ENCODE measurements around the gene OR1C1. TPM values are rescaled to one million over a fixed set of nuclear protein-coding genes. Genes with fewer than 3 reads are reported as not detected.
"Not testable (repeated sequence)": the region's sequence is repeated elsewhere in the genome, so short reads cannot be mapped to it uniquely, and the experiment has no call there.

The OR1C1 gene
- total RNA-seq, 1 donor from 2014 or later: not detected

GRCh38 chr1:247747616-247748015, 12.7 kb downstream of the OR1C1 start:
- no peak overlapping the region for H3K27ac Mint-ChIP-seq
- TF ChIP-seq, protein P1, sequence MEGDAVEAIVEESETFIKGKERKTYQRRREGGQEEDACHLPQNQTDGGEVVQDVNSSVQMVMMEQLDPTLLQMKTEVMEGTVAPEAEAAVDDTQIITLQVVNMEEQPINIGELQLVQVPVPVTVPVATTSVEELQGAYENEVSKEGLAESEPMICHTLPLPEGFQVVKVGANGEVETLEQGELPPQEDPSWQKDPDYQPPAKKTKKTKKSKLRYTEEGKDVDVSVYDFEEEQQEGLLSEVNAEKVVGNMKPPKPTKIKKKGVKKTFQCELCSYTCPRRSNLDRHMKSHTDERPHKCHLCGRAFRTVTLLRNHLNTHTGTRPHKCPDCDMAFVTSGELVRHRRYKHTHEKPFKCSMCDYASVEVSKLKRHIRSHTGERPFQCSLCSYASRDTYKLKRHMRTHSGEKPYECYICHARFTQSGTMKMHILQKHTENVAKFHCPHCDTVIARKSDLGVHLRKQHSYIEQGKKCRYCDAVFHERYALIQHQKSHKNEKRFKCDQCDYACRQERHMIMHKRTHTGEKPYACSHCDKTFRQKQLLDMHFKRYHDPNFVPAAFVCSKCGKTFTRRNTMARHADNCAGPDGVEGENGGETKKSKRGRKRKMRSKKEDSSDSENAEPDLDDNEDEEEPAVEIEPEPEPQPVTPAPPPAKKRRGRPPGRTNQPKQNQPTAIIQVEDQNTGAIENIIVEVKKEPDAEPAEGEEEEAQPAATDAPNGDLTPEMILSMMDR (conservative IDR thresholded peaks at IDR 0.05): no peak
- H3K4me1 Mint-ChIP-seq (ENCODE audit: unreplicated experiment): no peaks in the 10 kb centered on the region
- DNase-seq (ENCODE audit: extremely low spot score, unreplicated experiment): no peak
- H3K4me3 Mint-ChIP-seq: no peak overlapping the region
- no peaks in the 10 kb centered on the region for H3K9me3 Mint-ChIP-seq
- H3K27me3 Mint-ChIP-seq: no peaks in the 10 kb centered on the region
- H3K36me3 Mint-ChIP-seq: no peaks in the 10 kb centered on the region

DNA sequence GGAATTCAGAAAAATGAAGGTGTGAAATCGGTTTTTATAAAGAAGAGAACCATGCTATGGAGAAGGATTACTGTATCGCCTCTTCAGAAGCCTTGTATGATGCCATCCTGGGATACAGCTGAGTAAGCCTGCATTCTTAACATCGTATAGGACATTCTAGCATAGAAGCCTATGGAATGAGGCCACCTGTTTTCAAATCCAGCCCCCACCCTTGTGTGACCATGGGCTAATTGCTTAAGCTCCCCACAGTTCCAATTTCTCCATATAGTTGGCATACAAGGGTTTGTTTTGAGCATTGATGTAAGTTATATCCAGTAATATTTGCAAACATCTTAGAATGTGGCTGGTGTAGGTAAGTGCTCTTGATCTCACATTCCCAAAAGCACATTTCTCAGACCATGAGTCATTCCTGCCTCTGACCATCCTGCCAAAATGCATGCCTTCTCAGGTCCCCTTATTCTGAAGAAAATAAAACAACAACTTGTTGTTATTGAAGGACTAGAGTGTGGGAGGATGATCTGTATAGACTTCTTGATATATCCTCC, 13.9 kb downstream of the OR1C1 start:
- Mint-ChIP-seq H3K4me3 (no peak overlapping the region), H3K4me1 (ENCODE audit: unreplicated experiment) (no peaks in the 10 kb centered on the region), H3K36me3 (no peaks in the 10 kb centered on the region), H3K27ac (no peak overlapping the region), H3K27me3 (no peaks in the 10 kb centered on the region), H3K9me3 (no peaks in the 10 kb centered on the region)
- no peak for DNase-seq (ENCODE audit: extremely low spot score, unreplicated experiment)
- TF ChIP-seq, protein P1 (conservative IDR thresholded peaks at IDR 0.05): no peak

GRCh38 chr1:247742215-247742760, 18.1 kb downstream of the OR1C1 start:
- H3K36me3 Mint-ChIP-seq; H3K4me3 Mint-ChIP-seq; DNase-seq (ENCODE audit: extremely low spot score, unreplicated experiment); H3K9me3 Mint-ChIP-seq; H3K4me1 Mint-ChIP-seq (ENCODE audit: unreplicated experiment); H3K27me3 Mint-ChIP-seq; H3K27ac Mint-ChIP-seq: not testable (repeated sequence)

DNA sequence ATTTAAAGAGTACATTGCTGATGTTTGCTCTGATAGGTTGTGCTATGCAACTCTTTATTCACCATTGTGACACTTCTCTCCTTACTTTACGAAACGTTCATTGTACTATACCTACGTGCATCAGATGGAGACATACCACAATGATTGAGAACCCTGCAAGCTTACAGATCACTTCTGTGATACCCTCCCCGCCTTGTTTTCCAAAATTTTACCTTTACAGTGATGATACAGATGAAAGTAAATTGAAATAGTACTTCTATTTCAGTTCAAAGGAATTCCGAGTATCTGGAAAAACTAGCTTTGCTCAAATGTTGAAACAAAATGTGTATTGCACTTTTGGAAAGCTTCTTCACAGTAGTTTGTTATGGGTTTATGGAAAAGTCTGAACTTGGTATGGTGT, 18.6 kb downstream of the OR1C1 start:
- H3K27ac Mint-ChIP-seq: no peak overlapping the region
- no peaks in the 10 kb centered on the region for H3K9me3 Mint-ChIP-seq
- TF ChIP-seq, protein P1 (conservative IDR thresholded peaks at IDR 0.05): no peak
- no peaks in the 10 kb centered on the region for H3K4me1 Mint-ChIP-seq (ENCODE audit: unreplicated experiment)
- no peaks in the 10 kb centered on the region for H3K36me3 Mint-ChIP-seq
- H3K27me3 Mint-ChIP-seq: no peaks in the 10 kb centered on the region
- no peak overlapping the region for H3K4me3 Mint-ChIP-seq
- DNase-seq (ENCODE audit: extremely low spot score, unreplicated experiment): no peak

GRCh38 chr1:247740721-247741120, 19.6 kb downstream of the OR1C1 start:
- H3K4me3 Mint-ChIP-seq: no peak overlapping the region
- no peaks in the 10 kb centered on the region for H3K9me3 Mint-ChIP-seq
- no peaks in the 10 kb centered on the region for H3K36me3 Mint-ChIP-seq
- DNase-seq (ENCODE audit: extremely low spot score, unreplicated experiment): no peak
- H3K4me1 Mint-ChIP-seq (ENCODE audit: unreplicated experiment): no peaks in the 10 kb centered on the region
- H3K27me3 Mint-ChIP-seq: no peaks in the 10 kb centered on the region
- TF ChIP-seq, protein P1 (conservative IDR thresholded peaks at IDR 0.05): no peak
- no peak overlapping the region for H3K27ac Mint-ChIP-seq

GRCh38 chr1:247738315-247738714, 22.0 kb downstream of the OR1C1 start, which contains the start of gene OR14K1:
Gene OR14K1, plus strand, starts transcription at chr1:247738615. Its CDS starts 0 bp downstream, at chr1:247738615.
- no peaks in the 10 kb centered on the region for H3K27me3 Mint-ChIP-seq
- H3K27ac Mint-ChIP-seq: no peak within 1 kb of the TSS
- H3K36me3 Mint-ChIP-seq: no peaks in the 10 kb centered on the region
- no peaks in the 10 kb centered on the region for H3K4me1 Mint-ChIP-seq (ENCODE audit: unreplicated experiment)
- TF ChIP-seq, protein P1 (conservative IDR thresholded peaks at IDR 0.05): no peak
- no peaks in the 10 kb centered on the region for H3K9me3 Mint-ChIP-seq
- no peak within 1 kb of the TSS for H3K4me3 Mint-ChIP-seq
- no peak for DNase-seq (ENCODE audit: extremely low spot score, unreplicated experiment)

Data from type B pancreatic cell (in vitro differentiated cells).